GM12878 (cell line): ENCODE data around the gene ETV1. TPM values are rescaled to one million over a fixed set of nuclear protein-coding genes. Genes with fewer than 3 reads are reported as not detected.

ENCODE experiments used
- ATAC-seq: fragments of 200-7000 bp; cut with Tn5 transposase; 3 replicates; pipeline ENCODE4 v1.9.1; 2020; ENCODE audit warnings: mild to moderate bottlenecking, moderate library complexity
- BruUV-seq: library from RNA; stranded (reverse); fragments of 400-500 nt; replicated peaks from 2 replicates; lab custom pipeline; 2021; lab: Mats Ljungman, UMichigan
- CTCF ChIA-PET: fragments of 300-600 bp; sonication (Branson Sonifier 250); formaldehyde crosslinking; extraction: SDS; loops from one replicate; lab custom pipeline; 2021; ENCODE audit warnings: inconsistent platforms; lab: Yijun Ruan, JAX
- POLR2A ChIA-PET: fragments of 350-600 bp; formaldehyde crosslinking; extraction: SDS; loops from one replicate; lab custom pipeline; 2021; ENCODE audit warnings: inconsistent platforms; lab: Charles Lee
- RAD21 ChIA-PET: fragments of 300-600 bp; sonication (Branson Sonifier 250); formaldehyde crosslinking; loops from one replicate; lab custom pipeline; 2023; ENCODE audit warnings: antibody characterized with exemption; ENCODE audit not compliant: unreplicated experiment; lab: Charles Lee
- SMC1A ChIA-PET: fragments of 300-600 bp; sonication (Branson Sonifier 250); formaldehyde crosslinking; loops from one replicate; lab custom pipeline; 2023; ENCODE audit not compliant: unreplicated experiment, uncharacterized antibody; lab: Charles Lee
- DNase-seq: peaks from one replicate; pipeline ENCODE4 v3.0.0-alpha.2; 2011; ENCODE audit warnings: low read depth, low spot score
- FAIRE-seq: peaks from 3 replicates; lab custom pipeline; 2011; peaks lifted over from hg19 to GRCh38; lab: Jason Lieb, UNC
- H2AFZ ChIP-seq: 2 replicates; pipeline ENCODE4 v1.6.0; 2011; ENCODE audit warnings: low read depth, low read length, control low read depth; ENCODE audit not compliant: control insufficient read depth
- H3K27ac ChIP-seq: 2 replicates; pipeline ENCODE4 v1.5.1; 2011; ENCODE audit warnings: control low read depth; ENCODE audit not compliant: control insufficient read depth, insufficient read depth
- H3K27me3 ChIP-seq, 2 experiments: replicated peaks in 1 of 2; 2 replicates each; pipeline versions ENCODE4 v1.6.0 to v1.6.1; 2011; ENCODE audit warnings: low read length in 1 of 2; ENCODE audit not compliant: control insufficient read depth in 2 of 2, insufficient read depth in 2 of 2
- H3K36me3 ChIP-seq, 2 experiments: 2 replicates each; pipeline ENCODE4 v1.5.1; 2011; ENCODE audit warnings: low read length in 1 of 2; ENCODE audit not compliant: control insufficient read depth in 2 of 2, insufficient read depth in 2 of 2
- H3K4me1 ChIP-seq: 2 replicates; pipeline ENCODE4 v1.6.1; 2011; ENCODE audit warnings: mild to moderate bottlenecking, low read length, moderate library complexity, mixed read lengths; ENCODE audit not compliant: control insufficient read depth, insufficient read depth
- H3K4me2 ChIP-seq: 2 replicates; pipeline ENCODE4 v1.6.0; 2011; ENCODE audit warnings: control low read depth; ENCODE audit not compliant: control insufficient read depth, insufficient read depth
- H3K4me3 ChIP-seq: fragments of 200-600 bp; sonication (generic); 2 replicates; pipeline ENCODE4 v1.5.1; 2016
- H3K79me2 ChIP-seq: 2 replicates; pipeline ENCODE4 v1.6.0; 2011; ENCODE audit warnings: low read length; ENCODE audit not compliant: control insufficient read depth, insufficient read depth
- H3K9ac ChIP-seq: 2 replicates; pipeline ENCODE4 v1.8.0; 2011; ENCODE audit warnings: low read length, control low read depth, mixed read lengths; ENCODE audit not compliant: control insufficient read depth, insufficient read depth
- H3K9me3 ChIP-seq: replicated peaks from 3 replicates; pipeline ENCODE4 v1.5.1; 2011; ENCODE audit warnings: mild to moderate bottlenecking, low read length; ENCODE audit not compliant: control insufficient read depth, insufficient read depth
- H4K20me1 ChIP-seq: 2 replicates; pipeline ENCODE4 v1.6.0; 2011; ENCODE audit not compliant: control insufficient read depth, insufficient read depth
- BCL11A ChIP-seq: IDR thresholded peaks from 2 replicates; pipeline ENCODE4 v1.6.1; 2011; ENCODE audit warnings: low read depth, low read length
- BCL3 ChIP-seq: IDR thresholded peaks from 2 replicates; pipeline ENCODE4 v1.6.1; 2011; ENCODE audit warnings: borderline replicate concordance, low read depth, mild to moderate bottlenecking, moderate library complexity, low read length; ENCODE audit not compliant: insufficient read depth, poor library complexity, severe bottlenecking
- CBFB ChIP-seq: IDR thresholded peaks from 2 replicates; pipeline ENCODE4 v1.6.1; 2016; ENCODE audit warnings: antibody characterized with exemption, low read depth
- CREM ChIP-seq: IDR thresholded peaks from 2 replicates; pipeline ENCODE4 v1.6.1; 2014; ENCODE audit warnings: antibody characterized with exemption, low read depth
- IRF4 ChIP-seq: IDR thresholded peaks from 2 replicates; pipeline ENCODE4 v1.6.1; 2011; ENCODE audit warnings: low read depth, low read length
- JUND ChIP-seq: IDR thresholded peaks from 2 replicates; pipeline ENCODE4 v1.6.1; 2012; ENCODE audit warnings: low read depth, mild to moderate bottlenecking, low read length, improper control_type of control experiment, moderate library complexity
- MYC ChIP-seq: IDR thresholded peaks from 2 replicates; pipeline ENCODE4 v1.6.1; 2011; ENCODE audit warnings: mild to moderate bottlenecking, low read length, moderate library complexity, inconsistent platforms; ENCODE audit not compliant: insufficient read depth, insufficient replicate concordance, insufficient read length, severe bottlenecking
- PBX3 ChIP-seq: IDR thresholded peaks from 2 replicates; pipeline ENCODE4 v1.6.1; 2011; ENCODE audit warnings: mild to moderate bottlenecking, low read depth, low read length, moderate library complexity; ENCODE audit not compliant: insufficient replicate concordance
- SMAD5 ChIP-seq: IDR thresholded peaks from 2 replicates; pipeline ENCODE4 v1.6.1; 2016; ENCODE audit warnings: antibody characterized with exemption, low read depth
- ZBTB11 ChIP-seq: fragments of 450-650 bp; formaldehyde crosslinking; IDR thresholded peaks from 2 replicates; pipeline ENCODE4 v1.5.0; 2022; ENCODE audit warnings: mild to moderate bottlenecking, missing genetic modification characterization
- ZZZ3 ChIP-seq: IDR thresholded peaks from 2 replicates; pipeline ENCODE4 v1.6.1; 2011; ENCODE audit warnings: low read depth; ENCODE audit not compliant: control insufficient read depth, insufficient read length
- WGBS: methylation state at CpG from one replicate; pipeline ENCODE4 v1.1.6; 2016; ENCODE audit warnings: low lambda C conversion rate; ENCODE audit not compliant: insufficient replicate concordance, insufficient coverage; ENCODE audit errors: missing lambda C conversion rate; 5-methylcytosine and 5-hydroxymethylcytosine counted together
- in situ Hi-C: fragments of 300-500 bp; cut with MboI; formaldehyde crosslinking; loops from 9 replicates; pipeline ENCODE4 v1.14.3; 2018; ENCODE audit warnings: mixed read lengths
- intact Hi-C: fragments of 100-400 bp; cut with micrococcal nuclease; formaldehyde crosslinking; loops from one replicate; pipeline ENCODE4 v1.14.2; 2022; ENCODE audit not compliant: unreplicated experiment
- polyA plus RNA-seq, 11 experiments: library from polyadenylated mRNA; depleted of rRNA in 4 of 11; unstranded in 6 of 11; stranded (reverse) in 5 of 11; fragments of >200 nt; fragmentation: Nextera tagmentation in 4 of 11; fragmentation: Illumina TruSeq in 1 of 11; extraction: Ambion mirVana in 4 of 11; extraction: Trizol in 1 of 11; gene quantifications; 1 replicate in 1 of 11; 2 replicates in 10 of 11; pipeline versions ENCODE4 v1.2.1 to v1.2.3, GENCODE V29; 2011 to 2016; ENCODE audit warnings: inconsistent platforms in 2 of 11, missing spikeins in 2 of 11, low read depth in 1 of 11
- total RNA-seq, 4 experiments: library from RNA; depleted of rRNA in 3 of 4; stranded (reverse); fragments of >200 nt in 3 of 4; fragmentation: Illumina TruSeq in 1 of 4; extraction: Trizol in 1 of 4; gene quantifications; 2 replicates each; pipeline versions ENCODE4 v1.2.1 to v1.2.3, GENCODE V29; 2013 to 2021

Gene ETV1
- total and polyA plus RNA-seq, 10 of the 15 experiments (the other 5 are each of a cell fraction or from before 2014, with no cell fraction given), result 0.03 to 9.3 (median 0.16) TPM; not detected in 4

GRCh38 chr7:13979671-13980435, 9.6 kb downstream of the ETV1 start (continued):
- TF ChIP-seq IRF4, result no peak
- TF ChIP-seq, all 136 proteins: peak for 0

- H2AFZ ChIP-seq, result no peak overlapping the region
- no peaks in the 10 kb centered on the region for H3K27me3 ChIP-seq
- SMC1A ChIA-PET, result interaction anchor here (1.1 to 2.1 kb wide), 3 partner anchors 9 to 23 kb away, joined by 3 to 4 read pairs (median 3); no protein-coding TSS in a partner anchor
- H4K20me1 ChIP-seq, result no peaks in the 10 kb centered on the region
- H3K9ac ChIP-seq, result no peak overlapping the region
- ATAC-seq (no peak), FAIRE-seq (no peak), DNase-seq (no peak)
- H3K4me3 ChIP-seq, result no peak overlapping the region
- H3K9me3 ChIP-seq, result no peaks in the 10 kb centered on the region
- no peaks in the 10 kb centered on the region for H3K79me2 ChIP-seq
- TF ChIP-seq JUND (no peak), CREM (no peak), MYC (no peak), ZBTB11 (CRISPR knock-in tag) (no peak), CBFB (no peak), SMAD5 (no peak), ZZZ3 (no peak), PBX3 (no peak), BCL3 (no peak), BCL11A (no peak)
- WGBS, result 42% methylated on average over 4 of the region's 4 CpGs
- H3K36me3 ChIP-seq, result no peaks in the 10 kb centered on the region
- no peaks in the 10 kb centered on the region for H3K4me1 ChIP-seq
- CTCF ChIA-PET, result no interaction called here
- no TSS peak for BruUV-seq
- no peak overlapping the region for H3K4me2 ChIP-seq
- RAD21 ChIA-PET, result interaction anchor here (0.9 kb wide), 1 partner anchor 11 kb away, joined by 3 read pairs; no protein-coding TSS in a partner anchor
- no peak overlapping the region for H3K27ac ChIP-seq
- in situ Hi-C loops, result no loop called here
- POLR2A ChIA-PET, result no interaction called here
- intact Hi-C loops, result no loop called here
Measured at GRCh38 chr7:13976594-13976993, 12.9 kb downstream of the ETV1 start.
